ENCODE results near the gene FOXD2.
"Not testable (repeated sequence)": the region's sequence is repeated elsewhere in the genome, so short reads cannot be mapped to it uniquely, and the experiment has no call there.

The FOXD2 gene

DNA sequence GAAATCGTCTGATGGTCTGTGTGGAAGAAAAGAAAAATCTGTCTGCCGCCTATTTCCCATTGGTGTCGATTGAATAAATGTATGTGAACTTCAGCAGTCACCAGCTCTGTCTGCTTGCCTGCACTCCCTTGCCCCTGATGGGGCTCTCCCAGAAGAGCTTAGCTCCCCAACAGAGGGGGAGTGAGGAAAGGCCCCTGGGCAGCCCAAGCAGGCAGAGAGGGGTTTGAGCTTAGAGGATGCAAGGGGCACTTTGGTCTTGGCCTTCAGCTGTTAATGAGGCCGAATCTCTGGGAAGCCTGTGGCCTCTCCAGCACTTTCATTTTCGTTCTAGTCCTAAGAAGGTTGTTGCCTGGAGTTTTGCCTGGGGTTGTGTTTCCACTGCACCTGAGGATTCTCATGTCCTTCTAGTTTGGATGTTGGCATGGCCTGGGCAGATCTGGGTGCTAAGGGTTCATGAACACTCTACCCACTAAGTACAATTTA lies 2.8 kb downstream of the FOXD2 start:
- FAIRE-seq (no peak), DNase-seq (ENCODE audit: insufficient read length, low spot score) (no peak)
- TF ChIP-seq POLR2A (IDR thresholded peaks at IDR 0.05; ENCODE audit: low read depth, low read length): no peak

DNA sequence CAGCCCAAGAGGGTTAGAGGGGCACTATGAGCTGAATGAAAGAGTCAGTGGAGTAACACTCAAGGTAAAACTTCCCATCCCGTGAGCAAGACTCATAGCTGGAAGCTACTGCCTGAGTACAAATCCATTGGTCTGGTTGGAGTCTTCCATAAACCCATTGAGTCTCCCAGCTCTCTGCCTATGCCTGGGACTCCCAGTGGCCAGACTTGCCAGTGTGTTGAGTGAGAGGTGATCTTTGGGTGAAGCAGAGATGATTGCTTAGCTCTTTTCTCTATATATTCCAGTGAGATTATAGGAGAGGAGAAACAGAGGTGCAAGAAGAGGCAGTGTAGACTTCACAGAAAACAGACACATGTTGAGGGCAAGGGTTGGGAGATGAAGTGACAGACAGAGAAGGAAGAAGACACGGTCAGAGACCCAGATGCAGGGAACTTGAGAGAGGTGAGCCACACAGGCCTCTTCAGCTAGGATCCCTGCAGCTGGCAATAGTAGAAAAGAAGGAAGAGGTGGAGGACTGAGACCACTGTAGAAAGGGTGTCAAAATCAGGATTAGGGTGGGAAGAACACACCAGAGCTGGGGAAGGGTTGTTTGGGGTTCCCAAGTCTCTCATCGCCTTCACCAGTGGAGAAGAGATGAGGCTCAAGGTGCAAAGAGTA lies 3.7 kb downstream of the FOXD2 start:
- FAIRE-seq (no peak), DNase-seq (ENCODE audit: insufficient read length, low spot score) (no peak)
- TF ChIP-seq POLR2A (IDR thresholded peaks at IDR 0.05; ENCODE audit: low read depth, low read length): no peak

DNA sequence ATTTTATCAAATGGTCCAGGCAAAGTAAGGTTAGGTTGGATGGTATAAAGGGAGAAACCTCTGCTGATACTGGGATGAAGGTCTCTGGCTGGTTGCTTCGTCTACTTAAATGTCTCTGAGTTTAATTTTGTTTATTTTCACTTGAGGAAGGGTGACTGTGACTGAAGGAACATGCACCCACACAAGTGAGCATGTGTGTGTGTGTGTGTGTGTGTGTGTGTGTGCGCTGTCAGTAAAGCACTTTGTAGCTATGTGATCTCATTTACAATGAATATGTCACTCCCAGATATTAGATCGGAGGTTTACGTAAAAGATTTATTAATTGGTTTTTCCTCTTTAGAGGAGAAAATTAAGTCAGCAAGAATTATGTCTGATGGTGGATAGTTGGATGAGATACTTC lies 4.4 kb downstream of the FOXD2 start:
- TF ChIP-seq POLR2A (IDR thresholded peaks at IDR 0.05; ENCODE audit: low read depth, low read length): no peak
- DNase-seq (ENCODE audit: insufficient read length, low spot score) (no peak), FAIRE-seq (no peak)

- FAIRE-seq (no peak), DNase-seq (ENCODE audit: insufficient read length, low spot score) (no peak)
- no peak for TF ChIP-seq POLR2A (IDR thresholded peaks at IDR 0.05; ENCODE audit: low read depth, low read length)
Observed at GRCh38 chr1:47442842-47443529, 5.1 kb downstream of the FOXD2 start.

DNA sequence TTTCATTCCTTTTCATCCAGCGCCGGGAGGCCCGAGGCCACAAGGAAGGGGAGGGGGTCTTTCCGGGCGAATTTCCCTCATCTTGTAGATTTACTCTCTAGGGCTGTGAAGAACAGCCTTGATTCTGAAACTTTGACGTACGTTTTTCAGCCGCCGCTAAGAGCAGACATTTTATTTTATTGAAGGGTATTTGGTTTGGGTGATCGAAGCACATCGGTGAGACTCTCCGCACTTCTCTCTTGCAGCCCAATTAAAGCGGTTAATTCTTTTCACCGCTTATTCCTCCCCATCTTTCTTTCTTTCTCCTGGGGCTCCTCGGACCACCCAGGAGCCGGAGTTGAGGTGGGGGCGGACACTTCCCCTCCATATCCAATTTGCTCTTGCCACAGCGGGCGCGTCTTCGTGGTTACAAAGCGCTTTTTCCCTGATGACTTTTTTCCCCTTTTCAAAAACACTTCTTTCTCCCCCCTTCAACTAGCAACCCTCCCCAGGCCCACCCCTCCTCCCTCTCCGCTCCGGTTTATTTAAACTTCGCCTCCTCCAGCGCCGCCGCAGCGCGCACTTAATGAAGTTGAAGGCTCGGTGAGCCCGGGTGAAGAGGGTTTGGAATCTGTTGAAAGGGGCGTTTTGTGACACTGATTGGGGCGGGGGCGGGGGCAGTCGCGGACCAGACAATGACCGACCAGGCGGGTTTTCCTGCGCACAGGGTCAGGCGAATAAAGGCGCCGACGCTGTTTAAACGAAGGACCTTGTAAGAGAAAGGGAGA lies 5.9 kb downstream of the FOXD2 start:
- TF ChIP-seq POLR2A (IDR thresholded peaks at IDR 0.05; ENCODE audit: low read depth, low read length): no peak
- DNase-seq (ENCODE audit: insufficient read length, low spot score) (no peak), FAIRE-seq (no peak)

DNA sequence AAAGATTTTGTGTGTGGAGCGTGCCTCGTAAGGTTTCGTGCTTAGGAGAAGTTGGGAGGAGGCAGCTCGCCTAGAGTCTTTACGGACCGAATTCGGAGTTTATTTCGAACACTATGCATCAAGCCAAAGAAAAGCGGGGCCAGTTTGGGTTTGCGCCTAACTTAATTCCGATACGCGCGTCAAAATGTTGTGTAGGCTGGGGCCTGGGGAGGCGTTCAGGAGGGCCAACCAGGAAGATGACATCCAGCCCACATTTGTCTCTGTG lies 6.4 kb downstream of the FOXD2 start:
- no peak for DNase-seq (ENCODE audit: insufficient read length, low spot score)
- no peak for TF ChIP-seq POLR2A (IDR thresholded peaks at IDR 0.05; ENCODE audit: low read depth, low read length)
- no peak for FAIRE-seq

- no peak for FAIRE-seq
Observed at GRCh38 chr1:47444562-47445465, 7.0 kb downstream of the FOXD2 start.

GRCh38 chr1:47445823-47446550 lies 8.1 kb downstream of the FOXD2 start:
- DNase-seq (ENCODE audit: insufficient read length, low spot score): no peak
- FAIRE-seq: no peak
- TF ChIP-seq POLR2A (IDR thresholded peaks at IDR 0.05; ENCODE audit: low read depth, low read length): no peak

More at GRCh38 chr1:47444562-47445465, 7.0 kb downstream of the FOXD2 start:
- no peak for DNase-seq (ENCODE audit: insufficient read length, low spot score)
- no peak for TF ChIP-seq POLR2A (IDR thresholded peaks at IDR 0.05; ENCODE audit: low read depth, low read length)

DNA sequence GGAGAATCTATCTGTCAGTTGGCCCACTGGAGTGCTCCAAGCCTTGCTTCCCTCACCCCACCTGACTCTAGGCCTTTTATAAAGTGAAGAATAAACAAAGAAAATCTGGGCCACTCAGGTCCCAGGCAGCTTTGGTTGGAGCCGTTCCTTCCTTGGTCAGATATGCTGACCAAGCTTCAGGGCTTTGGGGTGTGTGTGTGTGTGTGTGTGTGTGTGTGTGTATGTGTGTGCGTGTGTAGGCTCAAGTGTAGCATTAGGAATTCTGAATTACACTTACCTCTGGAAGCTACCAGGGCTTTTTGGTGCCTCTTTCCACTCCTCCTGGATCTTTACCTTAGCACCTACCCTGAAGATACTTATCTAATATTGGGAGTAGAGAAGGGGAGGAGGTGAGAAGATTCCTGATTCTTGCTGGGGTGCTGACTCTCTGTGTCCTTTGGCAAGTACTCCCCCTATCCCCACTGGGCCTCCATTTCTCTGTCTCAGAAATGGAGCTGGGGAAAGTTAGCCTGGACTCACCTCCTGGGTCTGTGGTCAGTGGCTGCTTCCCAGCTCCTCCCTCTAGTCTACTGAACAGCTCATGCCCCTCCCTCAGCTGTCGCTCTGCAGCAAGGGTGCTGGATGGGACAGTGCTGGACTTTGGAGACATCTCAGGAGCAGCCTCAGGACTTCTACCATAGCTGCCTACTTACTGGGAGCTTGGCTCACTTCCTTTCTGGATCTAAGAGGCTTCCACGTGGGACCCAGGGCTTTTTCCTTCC lies 10.8 kb downstream of the FOXD2 start:
- no peak for TF ChIP-seq POLR2A (IDR thresholded peaks at IDR 0.05; ENCODE audit: low read depth, low read length)
- DNase-seq (ENCODE audit: insufficient read length, low spot score): no peak
- no peak for FAIRE-seq

- no peak for TF ChIP-seq POLR2A (IDR thresholded peaks at IDR 0.05; ENCODE audit: low read depth, low read length)
- FAIRE-seq (no peak), DNase-seq (ENCODE audit: insufficient read length, low spot score) (no peak)
Observed at GRCh38 chr1:47449822-47450552, 12.1 kb downstream of the FOXD2 start.

- no peak for FAIRE-seq
- TF ChIP-seq POLR2A (IDR thresholded peaks at IDR 0.05; ENCODE audit: low read depth, low read length): no peak
Observed at GRCh38 chr1:47450606-47451005, 12.8 kb downstream of the FOXD2 start.

GRCh38 chr1:47452426-47452825 lies 14.6 kb downstream of the FOXD2 start:
- no peak for TF ChIP-seq POLR2A (IDR thresholded peaks at IDR 0.05; ENCODE audit: low read depth, low read length)
- DNase-seq (ENCODE audit: insufficient read length, low spot score): no peak
- FAIRE-seq: no peak

More at GRCh38 chr1:47450606-47451005, 12.8 kb downstream of the FOXD2 start:
- DNase-seq (ENCODE audit: insufficient read length, low spot score): no peak

DNA sequence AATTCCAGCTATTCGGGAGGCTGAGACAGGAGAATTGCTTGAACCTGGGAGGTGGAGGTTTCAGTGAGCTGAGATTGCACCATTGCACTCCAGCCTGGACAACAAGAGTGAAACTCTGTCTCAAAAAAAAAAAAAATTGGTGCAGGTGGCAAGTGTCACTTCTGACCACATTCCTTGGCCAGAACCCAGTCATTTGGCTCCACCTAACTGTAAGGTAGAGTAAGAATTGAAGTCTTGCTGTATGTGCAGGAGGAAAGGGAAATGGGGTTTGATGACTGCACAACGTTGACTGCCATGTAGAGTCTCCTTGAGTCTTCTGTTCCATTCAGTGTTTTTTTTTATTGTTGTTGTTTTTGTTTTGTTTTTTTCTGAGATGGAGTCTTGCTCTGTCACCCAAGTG lies 16.1 kb downstream of the FOXD2 start:
- FAIRE-seq; DNase-seq (ENCODE audit: insufficient read length, low spot score): not testable (repeated sequence)

Data from H54 (cell line).